Ecto neural progenitor cell (in vitro differentiated cells): Measurements from ENCODE around the gene NOS2.
"Not testable (repeated sequence)": the region's sequence is repeated elsewhere in the genome, so short reads cannot be mapped to it uniquely, and the experiment has no call there.

Experiments
- DNase-seq: peaks from one replicate; pipeline ENCODE4 v3.0.0-alpha.2; 2018; ENCODE audit warnings: low spot score

Gene NOS2

GRCh38 chr17:27754549-27754948 is 45.8 kb downstream of the NOS2 start:
- no peak for DNase-seq

- not testable (repeated sequence) for DNase-seq
These were observed 46.6 kb downstream of the NOS2 start for GRCh38 chr17:27753726-27754125.

GRCh38 chr17:27752831-27753619 is 47.3 kb downstream of the NOS2 start:
- DNase-seq = not testable (repeated sequence)

GRCh38 chr17:27751622-27752490 is 48.5 kb downstream of the NOS2 start:
- DNase-seq = no peak

- DNase-seq = no peak
These were observed 49.2 kb downstream of the NOS2 start for GRCh38 chr17:27751166-27751565.

- DNase-seq = peak; percentile 18
These were observed 50.7 kb downstream of the NOS2 start for GRCh38 chr17:27749562-27750150.

GRCh38 chr17:27748360-27748825 is 51.9 kb downstream of the NOS2 start:
- DNase-seq = peak; percentile 45

GRCh38 chr17:27747462-27748359 is 52.6 kb downstream of the NOS2 start:
- DNase-seq = peak; percentile 47

GRCh38 chr17:27746881-27747280 is 53.4 kb downstream of the NOS2 start:
- DNase-seq = peak; percentile 38

GRCh38 chr17:27746320-27746719 is 54.0 kb downstream of the NOS2 start:
- not testable (repeated sequence) for DNase-seq

GRCh38 chr17:27745207-27745830 is 55.0 kb downstream of the NOS2 start:
- DNase-seq = peak; percentile 28

GRCh38 chr17:27743281-27743885 is 56.9 kb downstream of the NOS2 start:
- peak; percentile 39 for DNase-seq

- peak; percentile 29 for DNase-seq
These were observed 58.3 kb downstream of the NOS2 start for GRCh38 chr17:27741971-27742575.

- DNase-seq = peak; percentile 37
These were observed 58.9 kb downstream of the NOS2 start for GRCh38 chr17:27741361-27741861.

- peak; percentile 28 for DNase-seq
These were observed 59.8 kb downstream of the NOS2 start for GRCh38 chr17:27740541-27740940.

GRCh38 chr17:27733773-27734172 is 66.6 kb downstream of the NOS2 start:
- no peak for DNase-seq

GRCh38 chr17:27732746-27733145 is 67.6 kb downstream of the NOS2 start:
- not testable (repeated sequence) for DNase-seq

GRCh38 chr17:27725982-27726381 is 74.3 kb downstream of the NOS2 start:
- DNase-seq = not testable (repeated sequence)

- no peak for DNase-seq
These were observed 78.5 kb downstream of the NOS2 start for GRCh38 chr17:27721797-27722196.
